Spinal cord (tissue), 10 donors: Measurements from ENCODE around the gene MERTK. TPM values are rescaled to one million over a fixed set of nuclear protein-coding genes. Genes with fewer than 3 reads are reported as not detected.

Source experiments
- DNase-seq, 6 donors: peaks; one replicate each; pipeline versions ENCODE4 v3.0.0 to v3.0.0-alpha.2; 2013 to 2015; ENCODE audit warnings: low spot score in 6 of 6, low read depth in 4 of 6
- H3K27ac ChIP-seq: one replicate; pipeline ENCODE4 v1.5.1; 2013; ENCODE audit warnings: low read depth, low read length, control low read depth
- H3K27me3 ChIP-seq: one replicate; pipeline ENCODE4 v1.6.1; 2013; ENCODE audit warnings: low read length; ENCODE audit not compliant: control insufficient read depth, insufficient read depth
- H3K36me3 ChIP-seq: one replicate; pipeline ENCODE4 v1.6.1; 2013; ENCODE audit warnings: low read length; ENCODE audit not compliant: control insufficient read depth, insufficient read depth
- H3K4me1 ChIP-seq: one replicate; pipeline ENCODE4 v1.6.1; 2013; ENCODE audit warnings: low read length; ENCODE audit not compliant: control insufficient read depth, insufficient read depth
- H3K4me3 ChIP-seq: one replicate; pipeline ENCODE4 v1.5.1; 2013; ENCODE audit warnings: low read depth, low read length, control low read depth
- H3K9me3 ChIP-seq: one replicate; pipeline ENCODE4 v1.6.1; 2013; ENCODE audit warnings: low read length; ENCODE audit not compliant: control insufficient read depth, insufficient read depth
- WGBS: methylation state at CpG from one replicate; pipeline ENCODE4 v1.1.5; 2013; ENCODE audit warnings: missing lambda C conversion rate; ENCODE audit not compliant: insufficient coverage; 5-methylcytosine and 5-hydroxymethylcytosine counted together
- polyA plus RNA-seq, 2 donors: library from polyadenylated mRNA; unstranded; fragments of 120-200 nt; gene quantifications; one replicate each; pipeline ENCODE4 v1.2.1, GENCODE V29; 2013; ENCODE audit not compliant: insufficient read length in 2 of 2
- total RNA-seq, 2 donors: library from RNA; depleted of rRNA in 1 of 2; stranded (reverse); fragments of 120-200 nt in 1 of 2; fragments of >200 nt in 1 of 2; gene quantifications; one replicate each; pipeline versions ENCODE4 v1.2.3 to v1.2.4, GENCODE V29; 2013 to 2014
- donor health status: healthy.

The MERTK gene
- total and polyA plus RNA-seq, 4 donors = 13.4 to 16.8 (median 16.3) TPM

DNA sequence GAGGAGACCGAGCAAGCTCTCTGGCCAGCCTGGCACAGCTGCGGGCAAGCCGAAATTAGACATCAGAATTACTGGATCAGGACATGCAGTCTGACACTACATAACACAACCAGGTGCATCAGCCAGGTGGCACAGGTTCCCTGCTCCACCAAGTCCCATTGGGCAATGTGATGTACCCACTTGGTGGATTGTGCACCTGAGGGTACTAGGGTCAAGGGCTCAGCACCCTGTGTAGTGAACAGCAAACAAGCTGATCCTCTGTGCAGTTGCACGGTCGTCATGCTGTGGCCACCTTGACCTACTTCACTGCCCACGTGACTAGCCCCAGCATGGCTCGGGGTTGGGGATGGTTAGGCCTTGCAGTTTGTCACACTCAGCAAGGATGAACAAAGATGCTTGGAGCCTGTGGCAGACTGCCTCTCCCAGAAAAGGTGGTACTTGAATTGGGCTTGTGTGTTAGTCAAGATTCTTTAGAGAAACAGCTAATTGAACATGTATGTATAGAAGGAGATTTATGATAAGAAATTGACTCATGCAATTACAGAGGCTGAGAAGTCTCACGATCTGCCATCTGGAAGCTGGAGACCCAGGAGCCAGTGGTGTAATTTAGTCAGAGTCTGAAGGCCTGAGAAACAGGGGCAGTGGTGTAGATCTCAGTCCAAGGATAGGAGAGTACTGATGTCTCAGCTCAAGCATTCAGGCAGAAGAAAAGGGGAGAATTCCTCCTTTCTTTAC lies 85.2 kb downstream of the MERTK start:
- 64% methylated on average over 7 of the region's 8 CpGs for WGBS
- no peak overlapping the region for H3K4me3 ChIP-seq
- H3K9me3 ChIP-seq = no peaks in the 10 kb centered on the region
- peaks cover 5% of the 10 kb centered on the region for H3K36me3 ChIP-seq
- H3K4me1 ChIP-seq = peaks cover 3% of the 10 kb centered on the region
- no peak for DNase-seq
- no peak overlapping the region for H3K27ac ChIP-seq
- H3K27me3 ChIP-seq = no peaks in the 10 kb centered on the region

DNA sequence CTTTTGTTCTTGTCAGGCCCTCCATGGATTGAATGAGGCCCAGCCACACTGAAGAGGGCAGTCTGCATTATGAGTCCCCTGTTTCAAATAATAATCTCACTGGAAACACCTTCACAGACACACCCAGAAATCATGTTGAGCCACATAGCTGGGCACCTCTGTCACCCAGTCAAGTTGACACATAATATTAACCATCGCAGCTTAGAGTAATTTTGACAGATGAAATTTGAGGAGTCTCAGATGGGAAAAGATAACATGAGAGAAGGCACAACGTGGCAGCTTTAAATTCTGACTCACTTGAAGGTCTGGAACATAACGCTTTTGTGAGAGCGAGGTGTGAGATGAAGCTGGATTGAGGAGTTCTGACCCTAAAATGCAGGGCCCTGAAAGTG lies 85.8 kb downstream of the MERTK start:
- H3K27ac ChIP-seq = no peak overlapping the region
- H3K36me3 ChIP-seq = peaks cover 5% of the 10 kb centered on the region
- no peak overlapping the region for H3K4me3 ChIP-seq
- H3K4me1 ChIP-seq = peaks cover 3% of the 10 kb centered on the region
- H3K27me3 ChIP-seq = no peaks in the 10 kb centered on the region
- 100% methylated on average over 3 of the region's 4 CpGs for WGBS
- no peaks in the 10 kb centered on the region for H3K9me3 ChIP-seq
- no peak for DNase-seq

DNA sequence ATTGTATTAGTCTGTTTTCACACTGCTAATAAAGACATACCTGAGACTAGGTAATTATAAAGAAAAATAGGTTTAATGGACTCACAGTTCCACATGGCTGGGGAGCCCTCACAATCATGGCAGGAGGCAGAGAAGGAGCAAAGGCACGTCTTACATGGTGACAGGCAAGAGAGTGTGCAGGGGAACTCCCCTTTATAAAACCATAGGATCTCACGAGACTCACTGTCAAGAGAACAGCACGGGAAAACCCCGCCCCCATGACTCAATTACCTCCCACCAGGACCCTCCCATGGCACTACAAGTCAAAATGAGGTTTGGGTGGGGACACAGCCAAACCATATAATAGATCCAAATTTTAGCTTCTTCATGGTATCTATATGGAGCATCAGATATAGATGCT lies 87.1 kb downstream of the MERTK start:
- Histone ChIP-seq H3K4me1 (peaks cover 3% of the 10 kb centered on the region), H3K9me3 (no peaks in the 10 kb centered on the region), H3K27ac (no peak overlapping the region), H3K36me3 (peaks cover 5% of the 10 kb centered on the region), H3K27me3 (no peaks in the 10 kb centered on the region), H3K4me3 (no peak overlapping the region)
- no peak for DNase-seq
- WGBS = 50% methylated on average over 1 of the region's 4 CpGs

DNA sequence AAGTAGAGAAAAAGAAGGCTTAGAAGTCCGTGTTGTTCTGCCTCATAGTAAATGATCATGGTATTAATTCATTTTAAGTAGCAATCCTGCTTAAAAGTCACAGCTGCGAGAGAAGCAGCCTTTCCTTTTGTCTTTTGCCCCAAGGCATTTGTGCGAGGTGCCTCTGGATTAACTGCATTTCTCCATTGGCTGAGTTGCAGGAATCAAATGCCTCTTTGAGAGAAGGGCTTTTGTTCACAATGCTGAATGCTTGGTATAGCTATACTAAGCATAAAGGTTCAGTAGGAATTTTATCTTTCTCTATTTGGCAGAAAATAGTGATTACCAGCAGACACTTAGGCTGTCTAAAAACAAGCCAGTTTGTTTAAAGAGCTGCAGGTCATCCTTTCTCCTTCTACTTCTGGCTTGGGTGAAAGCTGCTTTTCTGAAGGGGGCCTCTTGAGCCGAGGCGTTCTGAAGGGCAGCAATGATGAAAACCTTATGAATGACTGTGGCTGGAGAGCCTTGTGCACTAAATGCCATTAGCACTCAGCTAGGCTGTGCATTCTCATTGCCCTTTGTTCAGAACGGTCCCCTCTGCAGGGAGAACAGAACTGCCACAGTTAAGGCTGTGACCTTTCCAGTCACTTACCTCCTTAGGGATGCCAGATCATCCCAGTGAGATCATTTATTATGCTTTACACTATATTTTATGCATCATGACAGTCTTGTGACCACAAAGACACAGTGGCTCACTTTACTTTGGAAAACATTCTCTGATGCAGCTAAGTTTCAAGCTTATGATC lies 87.9 kb downstream of the MERTK start:
- Histone ChIP-seq H3K4me1 (peaks cover 3% of the 10 kb centered on the region), H3K27me3 (no peaks in the 10 kb centered on the region), H3K36me3 (peaks cover 5% of the 10 kb centered on the region), H3K27ac (peak overlapping the region; percentile 67), H3K4me3 (no peak overlapping the region), H3K9me3 (no peaks in the 10 kb centered on the region)
- peak in 3 of 6 donors; percentile 6 to 57 (median 38) for DNase-seq
- no CpG with 5 or more reads among the region's 6 CpGs for WGBS

DNA sequence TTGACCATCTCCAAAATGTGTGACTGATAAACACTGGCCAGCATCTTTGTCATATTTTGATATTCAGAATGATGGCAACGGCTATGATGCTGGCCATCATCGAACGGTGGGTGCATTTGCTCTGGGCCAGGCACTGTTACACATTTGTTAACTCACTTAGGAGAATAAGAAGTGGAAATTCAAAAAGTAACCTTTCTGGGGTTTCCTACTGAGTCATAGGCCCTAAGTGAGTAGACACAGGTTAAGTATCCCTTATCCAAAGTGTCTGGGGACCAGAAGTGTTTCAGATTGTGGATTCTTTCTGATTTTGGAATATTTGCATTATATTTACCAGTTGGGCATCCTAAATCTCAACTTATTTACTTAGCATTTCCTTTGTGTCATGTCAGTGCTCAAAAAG lies 92.0 kb downstream of the MERTK start:
- Histone ChIP-seq H3K27me3 (no peaks in the 10 kb centered on the region), H3K27ac (no peak overlapping the region), H3K9me3 (no peaks in the 10 kb centered on the region), H3K4me1 (peaks cover 3% of the 10 kb centered on the region), H3K4me3 (no peak overlapping the region), H3K36me3 (no peaks in the 10 kb centered on the region)
- WGBS = no CpG with 5 or more reads among the region's 3 CpGs
- no peak for DNase-seq

DNA sequence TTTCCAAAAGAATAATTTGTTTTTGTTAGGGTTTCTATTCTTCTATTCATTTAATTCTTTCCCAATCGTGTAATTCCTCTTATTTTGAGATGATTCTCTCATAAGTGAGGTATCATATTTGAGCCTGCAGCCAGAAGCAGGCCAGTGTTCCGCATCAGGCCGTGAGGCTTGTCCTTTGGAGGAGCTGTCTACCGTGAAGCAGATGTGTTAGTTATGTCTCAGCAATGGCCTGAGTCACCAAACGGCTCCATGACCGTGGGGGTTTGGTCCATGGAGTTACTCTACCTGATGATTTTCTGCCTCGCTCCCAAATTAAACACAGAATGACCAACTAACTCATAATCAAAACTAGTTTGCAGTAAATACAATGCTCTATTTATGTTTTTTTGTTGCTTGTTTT lies 92.4 kb downstream of the MERTK start:
- H3K4me1 ChIP-seq = peaks cover 3% of the 10 kb centered on the region
- H3K36me3 ChIP-seq = no peaks in the 10 kb centered on the region
- H3K27ac ChIP-seq = no peak overlapping the region
- WGBS = 88% methylated on average over 5 of the region's 7 CpGs
- no peaks in the 10 kb centered on the region for H3K9me3 ChIP-seq
- H3K4me3 ChIP-seq = no peak overlapping the region
- no peaks in the 10 kb centered on the region for H3K27me3 ChIP-seq
- DNase-seq = no peak

DNA sequence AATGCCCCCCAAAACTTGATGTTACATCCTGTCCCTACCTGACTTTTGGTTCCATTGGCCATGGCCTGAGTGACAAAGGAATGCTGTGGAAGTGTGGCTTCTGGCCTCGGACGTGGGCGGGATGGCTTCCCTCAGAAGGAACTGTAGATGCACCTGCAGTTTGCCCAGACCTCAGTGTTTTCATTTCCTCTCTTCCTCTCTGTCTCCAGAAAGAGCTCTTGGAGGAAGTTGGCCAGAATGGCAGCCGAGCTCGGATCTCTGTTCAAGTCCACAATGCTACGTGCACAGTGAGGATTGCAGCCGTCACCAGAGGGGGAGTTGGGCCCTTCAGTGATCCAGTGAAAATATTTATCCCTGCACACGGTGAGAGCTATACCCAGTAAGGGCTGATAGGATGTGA lies 95.6 kb downstream of the MERTK start:
- H3K9me3 ChIP-seq = no peaks in the 10 kb centered on the region
- whole genome bisulfite sequencing = 92% methylated on average over 8 of the region's 8 CpGs
- H3K4me3 ChIP-seq = no peak overlapping the region
- no peaks in the 10 kb centered on the region for H3K27me3 ChIP-seq
- no peaks in the 10 kb centered on the region for H3K4me1 ChIP-seq
- no peak overlapping the region for H3K27ac ChIP-seq
- no peak for DNase-seq
- H3K36me3 ChIP-seq = peaks cover 4% of the 10 kb centered on the region

DNA sequence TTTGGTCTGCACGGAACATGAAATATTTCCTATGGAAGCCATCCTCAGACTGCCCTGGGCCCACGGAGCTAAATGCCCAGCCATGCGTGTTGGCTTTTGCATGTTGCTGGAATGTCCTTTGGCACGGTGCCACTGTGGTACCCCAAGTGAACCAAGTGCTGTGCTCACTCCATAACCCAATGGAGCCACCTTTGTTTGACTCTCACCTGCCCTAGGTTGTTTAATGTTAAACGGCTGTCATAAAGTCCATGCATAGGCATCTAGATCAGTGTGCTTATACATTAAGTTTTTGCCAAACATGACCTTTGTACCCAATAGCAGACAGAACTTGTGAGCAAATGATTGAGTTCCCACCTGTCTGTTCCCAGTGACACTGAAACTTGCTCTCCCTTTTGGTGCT lies 96.7 kb downstream of the MERTK start:
- WGBS = 90% methylated on average over 5 of the region's 5 CpGs
- no peak overlapping the region for H3K27ac ChIP-seq

DNA sequence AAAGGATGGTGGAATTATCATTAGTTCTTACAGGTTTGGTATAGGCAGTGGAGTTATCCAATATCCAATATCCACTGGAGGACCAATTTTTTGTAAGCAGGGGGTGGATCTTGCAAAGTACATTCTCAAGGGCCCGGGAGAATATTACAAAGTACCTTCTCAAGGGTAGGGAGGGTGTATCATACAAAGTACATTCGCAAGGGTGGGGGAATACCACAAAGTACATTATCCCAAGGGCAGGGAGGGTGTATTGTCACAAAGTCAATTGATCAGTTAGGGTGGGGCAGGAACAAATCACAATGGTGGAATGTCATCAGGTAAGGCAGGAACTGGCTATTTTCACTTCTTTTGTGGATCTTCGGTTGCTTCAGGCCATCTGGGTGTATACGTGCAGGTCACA lies 101.4 kb downstream of the MERTK start:
- Histone ChIP-seq H3K9me3 (no peaks in the 10 kb centered on the region), H3K27me3 (no peaks in the 10 kb centered on the region), H3K36me3 (peaks cover 7% of the 10 kb centered on the region), H3K4me1 (no peaks in the 10 kb centered on the region), H3K27ac (no peak overlapping the region), H3K4me3 (no peak overlapping the region)
- WGBS = no CpG with 5 or more reads among the region's 4 CpGs
- DNase-seq = no peak

More for the DNA sequence above, 96.7 kb downstream of the MERTK start:
- Histone ChIP-seq H3K4me1 (no peaks in the 10 kb centered on the region), H3K27me3 (no peaks in the 10 kb centered on the region), H3K4me3 (no peak overlapping the region), H3K36me3 (peaks cover 4% of the 10 kb centered on the region), H3K9me3 (no peaks in the 10 kb centered on the region)
- no peak for DNase-seq
